Measurements from ENCODE around the gene ACO1. TPM values are rescaled to one million over a fixed set of nuclear protein-coding genes. Genes with fewer than 3 reads are reported as not detected.

Gene ACO1
- total RNA-seq, 1 experiment from 2014 or later = 56.6 TPM

GRCh38 chr9:32487981-32488380, 103.5 kb downstream of the ACO1 start:
- no peak for DNase-seq (ENCODE audit: low spot score)

GRCh38 chr9:32490601-32491000, 106.2 kb downstream of the ACO1 start:
- no peak for DNase-seq (ENCODE audit: low spot score)

GRCh38 chr9:32497921-32498320, 113.5 kb downstream of the ACO1 start:
- no peak for DNase-seq (ENCODE audit: low spot score)

DNA sequence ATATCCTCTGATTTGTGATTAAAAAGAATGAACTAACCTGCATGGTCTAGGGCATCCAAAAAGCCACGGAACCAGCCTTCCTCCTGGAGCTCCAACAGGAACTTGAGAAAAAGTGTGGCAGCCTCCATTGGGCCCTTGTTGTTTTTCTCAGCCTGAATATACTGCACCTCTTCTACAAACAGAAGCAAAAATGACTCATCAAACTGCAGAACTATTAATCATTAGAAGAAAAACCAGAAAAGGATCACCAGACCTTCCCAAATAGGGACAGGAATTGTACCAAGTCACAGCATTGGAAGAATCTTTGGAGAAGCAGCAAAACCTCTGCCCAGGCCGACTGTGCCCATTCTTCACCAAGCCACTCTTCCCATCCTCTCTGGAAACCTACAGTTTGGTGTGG, 116.3 kb downstream of the ACO1 start:
- DNase-seq (ENCODE audit: low spot score) = peak; percentile 47

DNA sequence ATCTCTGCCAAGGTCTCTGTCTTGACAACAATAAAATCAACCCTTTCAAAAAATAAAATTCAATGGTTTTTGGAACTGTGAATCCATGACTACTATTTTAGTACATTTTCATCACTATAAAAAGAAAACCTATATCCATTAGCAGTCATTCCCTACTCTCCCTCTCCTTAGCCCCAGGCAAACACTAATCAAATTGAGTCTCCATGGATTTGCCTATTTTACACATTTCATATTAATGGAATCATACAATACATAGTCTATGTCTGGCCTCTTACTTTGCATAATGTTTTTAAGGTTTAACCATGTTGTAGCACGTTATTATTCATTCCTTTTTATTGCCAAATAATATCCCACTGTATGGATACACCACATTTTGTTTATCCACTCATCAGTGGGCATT, 117.4 kb downstream of the ACO1 start:
- no peak for DNase-seq (ENCODE audit: low spot score)

GRCh38 chr9:32502464-32502863, 118.0 kb downstream of the ACO1 start:
- peak; percentile 74 for DNase-seq (ENCODE audit: low spot score)

GRCh38 chr9:32503008-32503407, 118.6 kb downstream of the ACO1 start:
- DNase-seq (ENCODE audit: low spot score) = no peak

Other genes starting within 250 kb of the ACO1 start
- 9.2 and 10.6 TPM in 2 replicates for gene RIGI, start 141.6 kb downstream of the ACO1 start, total RNA-seq (2014; rRNA removed; shearing (Covaris generic))
- 1.2 and 3.1 TPM in 2 replicates for gene SMIM27, start 167.7 kb downstream of the ACO1 start, total RNA-seq (2014; rRNA removed; shearing (Covaris generic))
- 18.3 and 21.8 TPM in 2 replicates for gene TOPORS, start 167.9 kb downstream of the ACO1 start, total RNA-seq (2014; rRNA removed; shearing (Covaris generic))
- 119 and 135 TPM in 2 replicates for gene NDUFB6, start 188.5 kb downstream of the ACO1 start, total RNA-seq (2014; rRNA removed; shearing (Covaris generic))

Measured in A172 (cell line).